Tibial nerve (tissue), 4 donors: ENCODE data around the gene PTCHD1. TPM values are rescaled to one million over a fixed set of nuclear protein-coding genes. Genes with fewer than 3 reads are reported as not detected.

Source experiments
- DNase-seq, 2 donors: peaks; one replicate each; pipeline ENCODE4 v3.0.0-alpha.2; 2019; ENCODE audit warnings: low spot score in 2 of 2
- H3K27ac ChIP-seq, 4 donors: fragments of 200-600 bp; sonication (generic) in 3 of 4; one replicate each; pipeline ENCODE4 v1.5.1; 2017 to 2019; ENCODE audit warnings: mild to moderate bottlenecking in 1 of 4
- H3K27me3 ChIP-seq, 2 donors: fragments of 200-600 bp; sonication (generic) in 1 of 2; one replicate each; pipeline versions ENCODE4 v1.5.1 to v1.6.0; 2017 to 2019
- H3K36me3 ChIP-seq, 3 donors: fragments of 200-600 bp; sonication (generic); one replicate each; pipeline ENCODE4 v1.5.1; 2018 to 2019
- H3K4me1 ChIP-seq, 4 donors: fragments of 200-600 bp; sonication (generic) in 3 of 4; one replicate each; pipeline ENCODE4 v1.5.1; 2017 to 2019
- H3K4me3 ChIP-seq, 4 donors: fragments of 200-600 bp; sonication (generic) in 3 of 4; one replicate each; pipeline ENCODE4 v1.5.1; 2017 to 2019; ENCODE audit warnings: mild to moderate bottlenecking in 1 of 4, moderate library complexity in 1 of 4
- H3K9me3 ChIP-seq, 4 donors: fragments of 200-600 bp; sonication (generic) in 3 of 4; one replicate each; pipeline ENCODE4 v1.5.1; 2017 to 2019
- CTCF ChIP-seq, 5 experiments: fragments of 200-600 bp in 3 of 5; fragments of 450-650 bp in 2 of 5; sonication (generic) in 3 of 5; IDR thresholded peaks; one replicate each; pipeline ENCODE4 v1.5.1; 2016 to 2019; ENCODE audit warnings: antibody characterized with exemption in 5 of 5, mild to moderate bottlenecking in 3 of 5, moderate library complexity in 2 of 5
- EP300 ChIP-seq, 2 donors: sonication (generic); formaldehyde crosslinking; IDR thresholded peaks; one replicate each; pipeline ENCODE4 v1.6.1; 2017; ENCODE audit warnings: antibody characterized with exemption in 2 of 2, mild to moderate bottlenecking in 1 of 2
- POLR2A ChIP-seq, 2 donors: fragments of 450-650 bp; IDR thresholded peaks; one replicate each; pipeline ENCODE4 v1.6.1; 2017; ENCODE audit warnings: antibody characterized with exemption in 2 of 2, mild to moderate bottlenecking in 2 of 2, moderate library complexity in 2 of 2
- WGBS, 2 donors: methylation state at CpG; one replicate each; pipeline ENCODE4 v1.1.5; 2018; 5-methylcytosine and 5-hydroxymethylcytosine counted together
- total RNA-seq, 4 donors: library from RNA; depleted of rRNA; stranded (reverse); fragments of >200 nt; gene quantifications; one replicate each; pipeline ENCODE4 v1.1.0, GENCODE V29; 2016

The PTCHD1 gene
- under 1 TPM in 3 of 4 donors, not detected in 1; under 0.01 to 0.59 (median under 0.01) TPM for total RNA-seq

GRCh38 chrX:23334848-23335599 is at the start of gene PTCHD1:
TSS of gene PTCHD1 (plus strand) at chrX:23334849. CDS start at chrX:23334876, 27 bp downstream.
- peaks cover 0 to 33% (median 3%) of the 10 kb centered on the region in 4 donors for H3K4me1 ChIP-seq
- no peaks in the 10 kb centered on the region for H3K9me3 ChIP-seq
- WGBS, 2 donors, result 53% methylated on average over 32 of the region's 64 CpGs; no CpG with 5 or more reads in 1 of the 2 donors
- peaks cover 0 to 74% of the 10 kb centered on the region in 2 donors for H3K27me3 ChIP-seq
- H3K4me3 ChIP-seq, result peak within 1 kb of the TSS in 1 of 4 donors; percentile 43
- DNase-seq, result no peak
- TF ChIP-seq EP300 (IDR thresholded peaks at IDR 0.05) (no peak), CTCF (IDR thresholded peaks at IDR 0.05) (no peak), POLR2A (IDR thresholded peaks at IDR 0.05) (no peak)
- no peak within 1 kb of the TSS for H3K27ac ChIP-seq
- H3K36me3 ChIP-seq, result no peaks in the 10 kb centered on the region

GRCh38 chrX:23286731-23287130 is 47.9 kb upstream of the PTCHD1 start:
- no peaks in the 10 kb centered on the region for H3K27me3 ChIP-seq
- WGBS, 2 donors, result 84 to 94% methylated on average over 5 of the region's 5 CpGs
- H3K36me3 ChIP-seq, result no peaks in the 10 kb centered on the region
- TF ChIP-seq EP300 (IDR thresholded peaks at IDR 0.05) (no peak), CTCF (IDR thresholded peaks at IDR 0.05) (no peak), POLR2A (IDR thresholded peaks at IDR 0.05) (no peak)
- H3K4me3 ChIP-seq, result no peak overlapping the region
- no peaks in the 10 kb centered on the region for H3K4me1 ChIP-seq
- no peaks in the 10 kb centered on the region for H3K9me3 ChIP-seq
- no peak for DNase-seq
- H3K27ac ChIP-seq, result no peak overlapping the region

- no peaks in the 10 kb centered on the region for H3K9me3 ChIP-seq
- no peak overlapping the region for H3K4me3 ChIP-seq
- no peaks in the 10 kb centered on the region for H3K4me1 ChIP-seq
- no peak for DNase-seq
- no peak for TF ChIP-seq POLR2A (IDR thresholded peaks at IDR 0.05)
- no peak for TF ChIP-seq CTCF (IDR thresholded peaks at IDR 0.05)
- TF ChIP-seq EP300 (IDR thresholded peaks at IDR 0.05), result no peak
- no peak overlapping the region for H3K27ac ChIP-seq
- no peaks in the 10 kb centered on the region for H3K27me3 ChIP-seq
- no peaks in the 10 kb centered on the region for H3K36me3 ChIP-seq
- 66 to 79% methylated on average over 5 of the region's 5 CpGs for WGBS, 2 donors
Observed at GRCh38 chrX:23287191-23287725, 47.4 kb upstream of the PTCHD1 start.

- Histone ChIP-seq H3K27ac (no peak overlapping the region), H3K4me1 (no peaks in the 10 kb centered on the region), H3K4me3 (no peak overlapping the region), H3K9me3 (no peaks in the 10 kb centered on the region), H3K36me3 (no peaks in the 10 kb centered on the region), H3K27me3 (no peaks in the 10 kb centered on the region)
- DNase-seq, result no peak
- WGBS, 2 donors, result 31 to 45% methylated on average over 8 of the region's 8 CpGs
- TF ChIP-seq CTCF (IDR thresholded peaks at IDR 0.05), result no peak
- TF ChIP-seq POLR2A (IDR thresholded peaks at IDR 0.05), result no peak
Observed at GRCh38 chrX:23292354-23292987, 42.2 kb upstream of the PTCHD1 start.
